Hematopoietic multipotent progenitor cell treated with erythropoietin and hydrocortisone succinate and interleukin-3 and kit ligand, for 15 days (in vitro differentiated cells): ENCODE measurements around the gene EXOSC6.
"Not testable (repeated sequence)": the region's sequence is repeated elsewhere in the genome, so short reads cannot be mapped to it uniquely, and the experiment has no call there.

Source experiments
- DNase-seq: peaks from one replicate; pipeline ENCODE4 v3.0.0-alpha.2; 2015; ENCODE audit warnings: low spot score

Gene EXOSC6

DNA sequence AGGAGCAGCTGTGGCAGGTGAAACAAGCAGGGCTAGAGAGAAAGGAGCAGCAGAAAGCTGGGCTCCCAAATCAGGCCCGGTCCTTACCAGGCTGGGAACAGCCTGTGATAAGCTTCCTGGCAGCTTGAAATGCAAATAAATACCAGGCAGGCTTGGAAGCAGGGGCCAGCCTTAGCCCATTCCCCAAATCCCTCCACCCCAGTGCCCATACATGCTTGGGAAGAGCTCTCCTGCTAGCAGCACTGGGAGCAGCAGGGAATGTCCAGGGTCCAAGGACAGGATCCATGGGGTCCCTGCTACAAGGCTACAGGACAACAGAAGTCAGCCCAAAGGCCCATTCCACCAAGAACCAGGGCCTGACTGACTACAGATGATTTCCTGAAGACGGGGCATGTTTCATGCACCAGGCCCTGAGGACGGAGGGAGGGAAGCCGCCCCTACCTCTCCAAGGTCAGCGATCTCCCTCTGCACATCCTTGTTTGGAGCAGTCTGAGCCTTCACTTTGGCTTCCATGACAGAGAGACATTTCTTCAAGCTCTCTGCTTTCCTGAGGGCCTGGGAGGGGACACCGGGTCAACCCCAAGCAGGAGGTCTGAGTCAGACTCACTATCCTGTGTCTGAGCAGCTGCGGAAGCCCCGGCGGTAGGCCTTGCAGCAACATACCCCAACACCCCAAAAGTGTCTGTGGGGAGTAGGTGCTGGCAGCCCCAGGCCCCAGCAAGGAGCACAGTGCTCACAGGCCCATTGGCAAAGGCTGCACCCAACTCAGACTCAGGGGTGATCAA, 2.6 kb upstream of the EXOSC6 start:
- no peak for DNase-seq

DNA sequence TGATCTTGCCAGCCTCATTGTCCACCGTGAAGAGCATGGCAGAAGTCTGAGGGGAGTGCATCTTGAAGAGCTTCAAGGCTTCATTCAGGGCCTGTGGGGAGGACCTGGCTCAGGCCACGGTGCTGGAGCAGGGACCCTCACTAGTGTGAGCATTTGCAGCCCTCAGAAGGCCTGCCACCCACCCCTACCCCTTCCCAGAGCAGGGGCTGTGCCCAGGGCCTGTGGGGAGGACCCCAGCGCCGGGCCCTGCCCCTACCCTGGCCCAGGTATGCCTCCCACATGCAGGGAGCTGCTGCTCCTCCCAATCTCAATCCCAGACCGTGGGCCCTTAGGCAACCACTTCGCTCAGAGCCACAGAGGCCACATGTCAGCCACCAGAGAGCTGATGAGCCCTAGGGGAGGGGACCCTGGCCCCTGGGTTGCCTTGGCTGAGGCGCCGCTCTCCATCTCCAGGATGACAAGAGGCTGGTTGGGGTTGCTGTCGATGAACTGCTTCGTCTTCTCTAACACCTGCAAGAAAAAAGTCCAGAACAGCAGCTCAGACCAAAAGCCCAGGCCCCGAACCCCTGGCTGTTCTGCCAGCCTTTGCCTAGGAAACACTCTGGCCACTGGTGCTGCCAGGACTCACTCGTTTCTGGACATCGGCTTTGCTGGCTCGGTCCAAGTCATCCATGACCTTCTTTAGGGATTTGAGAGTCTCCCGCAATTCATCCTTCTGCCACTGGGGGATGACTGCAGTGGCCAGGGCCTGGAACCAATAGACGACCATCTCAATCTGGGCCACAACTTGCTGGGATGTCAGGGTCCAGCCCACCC, 1.8 kb upstream of the EXOSC6 start:
- peak; percentile 50 for DNase-seq

DNA sequence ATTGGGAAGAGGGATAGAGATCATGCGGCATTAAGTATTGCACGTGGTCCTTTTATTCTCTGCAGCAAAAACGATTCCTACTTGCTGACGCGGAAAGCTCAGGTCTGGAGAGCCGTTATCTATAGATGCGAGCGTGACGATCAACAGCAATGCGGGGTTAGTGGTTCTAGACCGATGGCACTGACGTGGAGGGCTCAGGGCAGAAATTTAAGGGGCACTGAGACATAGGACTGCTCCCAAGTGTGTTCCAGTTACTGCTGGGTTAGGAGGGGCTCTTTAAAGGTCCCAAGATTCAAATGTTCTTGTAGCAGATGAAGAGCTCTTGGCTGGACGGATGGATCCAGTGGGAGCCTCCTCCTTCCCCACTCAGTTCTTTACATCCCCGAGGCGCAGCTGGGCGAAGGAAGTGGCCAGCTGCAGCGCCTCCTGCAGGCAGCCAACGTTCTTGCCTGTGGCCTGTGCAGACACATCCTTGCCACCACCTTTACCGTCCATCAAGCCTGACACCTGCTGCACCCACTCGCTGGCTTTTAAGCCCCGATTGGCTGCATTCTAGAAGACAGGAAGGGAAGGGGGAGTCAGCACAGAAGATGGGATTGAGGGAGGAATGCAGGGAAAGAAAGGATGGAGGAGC, 732 bp upstream of the EXOSC6 start:
- peak; percentile 22 for DNase-seq

DNA sequence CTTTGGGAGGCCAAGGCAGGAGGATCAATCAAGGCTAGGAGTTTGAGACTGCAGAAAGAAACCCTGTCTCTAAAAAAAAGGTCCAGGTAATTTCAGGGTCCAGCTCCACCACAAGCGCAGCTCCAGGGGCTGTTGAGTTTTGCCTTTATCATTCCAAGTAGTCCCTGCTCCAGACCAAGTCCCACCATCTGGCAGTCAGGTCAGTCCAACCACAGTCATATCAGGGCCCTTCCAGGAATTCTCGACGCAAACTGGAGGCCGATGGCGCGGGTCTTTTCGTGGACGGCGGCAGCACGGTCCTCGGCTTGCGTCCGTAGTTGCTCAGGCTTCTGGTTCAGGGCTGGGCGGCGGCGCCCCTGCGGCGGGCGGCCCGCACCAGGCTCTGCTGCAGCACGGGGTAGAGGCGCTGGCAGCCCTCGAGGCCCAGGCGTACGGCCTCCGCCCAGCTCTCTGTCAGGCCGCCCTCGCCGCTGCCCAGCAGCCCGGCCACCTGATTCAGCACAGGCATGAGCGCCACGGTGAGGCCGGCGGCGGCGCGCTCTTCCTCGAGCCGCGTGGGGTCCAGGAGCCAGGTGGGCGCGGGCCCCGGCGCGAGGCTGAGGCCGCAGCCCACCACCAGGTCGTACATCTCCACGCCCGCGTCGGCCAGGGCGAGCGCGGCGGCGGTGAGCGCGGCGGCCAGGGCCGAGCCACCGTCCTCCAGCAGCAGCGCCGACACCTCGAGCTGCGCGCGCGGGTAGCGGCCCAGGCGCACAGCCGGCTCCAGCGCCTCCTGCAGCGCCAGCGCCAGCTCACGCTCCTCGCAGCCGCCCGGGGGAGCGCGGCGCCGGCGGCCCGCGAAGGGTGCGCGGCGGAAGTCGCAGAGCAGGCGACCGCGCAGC, 752 bp downstream of the EXOSC6 start:
- peak; percentile 24 for DNase-seq

- not testable (repeated sequence) for DNase-seq
Observed at GRCh38 chr16:70249697-70250096, 2.0 kb downstream of the EXOSC6 start.

DNA sequence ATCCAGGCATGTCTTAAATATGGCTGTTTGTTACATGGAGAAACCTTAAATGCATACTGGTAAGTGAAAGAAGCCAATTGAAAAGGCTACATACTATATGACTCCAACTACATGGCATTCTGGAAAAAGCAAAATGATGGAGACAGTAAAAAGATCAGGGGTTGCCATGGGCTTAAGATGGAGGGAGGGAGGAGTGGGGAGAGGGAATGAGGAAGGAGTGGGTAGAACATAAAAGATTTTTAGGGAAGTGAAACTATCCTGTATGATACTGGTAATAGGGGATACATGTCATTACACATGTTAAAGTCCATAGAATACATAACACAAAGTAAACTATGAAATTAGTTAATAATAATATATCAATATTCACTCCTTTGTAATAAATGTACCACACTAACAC, 13.0 kb downstream of the EXOSC6 start:
- not testable (repeated sequence) for DNase-seq

- not testable (repeated sequence) for DNase-seq
Observed at GRCh38 chr16:70231831-70232230, 19.9 kb downstream of the EXOSC6 start.

GRCh38 chr16:70226024-70226423, 25.7 kb downstream of the EXOSC6 start:
- not testable (repeated sequence) for DNase-seq

- not testable (repeated sequence) for DNase-seq
Observed at GRCh38 chr16:70225430-70225829, 26.3 kb downstream of the EXOSC6 start.

DNA sequence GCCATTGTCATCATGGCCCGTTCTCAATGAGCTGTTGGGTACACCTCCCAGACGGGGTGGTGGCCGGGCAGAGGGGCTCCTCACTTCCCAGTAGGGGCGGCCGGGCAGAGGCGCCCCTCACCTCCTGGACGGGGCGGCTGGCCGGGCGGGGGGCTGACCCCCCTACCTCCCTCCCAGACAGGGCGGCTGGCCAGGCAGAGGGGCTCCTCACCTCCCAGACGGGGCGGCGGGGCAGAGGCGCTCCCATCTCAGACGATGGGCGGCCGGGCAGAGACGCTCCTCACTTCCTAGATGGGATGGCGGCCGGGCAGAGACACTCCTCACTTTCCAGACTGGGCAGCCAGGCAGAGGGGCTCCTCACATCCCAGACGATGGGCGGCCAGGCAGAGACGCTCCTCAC, 27.1 kb downstream of the EXOSC6 start:
- not testable (repeated sequence) for DNase-seq

GRCh38 chr16:70223971-70224513, 27.7 kb downstream of the EXOSC6 start:
- not testable (repeated sequence) for DNase-seq

DNA sequence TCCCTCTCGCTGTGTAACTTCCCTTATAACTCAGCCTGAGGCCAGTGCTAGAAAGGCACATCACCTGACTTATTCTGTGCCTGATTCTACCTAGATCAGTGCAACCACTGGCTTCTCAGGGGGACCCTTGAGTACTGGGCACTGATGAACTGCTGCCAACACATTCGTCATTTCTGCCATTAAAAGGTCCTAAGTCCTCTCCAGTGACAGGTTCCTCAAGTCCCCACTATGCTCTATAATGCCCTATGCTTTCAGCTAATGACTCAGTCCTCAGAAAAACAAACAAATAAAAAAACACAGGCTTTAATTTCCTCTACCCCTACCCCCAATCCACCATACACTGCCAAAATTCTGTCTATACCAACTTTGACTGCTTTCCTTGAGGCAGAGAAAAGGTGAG, 28.5 kb downstream of the EXOSC6 start:
- not testable (repeated sequence) for DNase-seq

- DNase-seq: not testable (repeated sequence)
Observed at GRCh38 chr16:70222574-70222973, 29.2 kb downstream of the EXOSC6 start.

GRCh38 chr16:70218586-70218985, 33.2 kb downstream of the EXOSC6 start:
- DNase-seq: not testable (repeated sequence)

DNA sequence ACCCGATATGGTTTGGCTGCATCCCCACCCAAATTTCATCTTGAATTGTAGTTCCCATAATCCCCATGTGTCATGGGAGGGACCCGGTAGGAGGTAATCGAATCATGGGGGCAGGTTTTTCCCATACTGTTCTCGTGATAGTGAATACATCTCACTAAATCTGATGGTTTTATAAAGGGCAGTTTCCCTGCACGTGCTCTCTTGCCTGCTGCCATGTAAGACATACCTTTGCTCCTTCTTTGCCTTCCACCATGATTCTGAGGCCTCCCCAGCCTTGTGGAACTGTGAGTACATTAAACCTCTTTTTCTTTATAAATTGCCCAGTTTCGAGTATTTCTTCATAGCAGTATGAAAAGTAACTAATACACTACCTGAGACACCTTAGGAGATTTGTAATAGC, 45.4 kb downstream of the EXOSC6 start:
- DNase-seq: not testable (repeated sequence)

GRCh38 chr16:70204668-70205405, 46.9 kb downstream of the EXOSC6 start:
- DNase-seq: not testable (repeated sequence)

DNA sequence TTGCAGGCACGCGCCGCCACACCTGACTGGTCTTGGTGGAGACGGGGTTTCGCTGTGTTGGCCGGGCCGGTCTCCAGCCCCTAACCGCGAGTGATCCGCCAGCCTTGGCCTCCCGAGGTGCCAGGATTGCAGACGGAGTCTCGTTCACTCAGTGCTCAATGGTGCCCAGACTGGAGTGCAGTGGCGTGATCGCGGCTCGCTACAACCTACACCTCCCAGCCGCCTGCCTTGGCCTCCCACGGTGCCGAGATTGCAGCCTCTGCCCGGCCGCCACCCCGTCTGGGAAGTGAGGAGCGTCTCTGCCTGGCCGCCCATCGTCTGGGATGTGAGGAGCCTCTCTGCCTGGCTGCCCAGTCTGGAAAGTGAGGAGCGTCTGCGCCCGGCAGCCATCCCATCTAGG, 47.7 kb downstream of the EXOSC6 start:
- not testable (repeated sequence) for DNase-seq

DNA sequence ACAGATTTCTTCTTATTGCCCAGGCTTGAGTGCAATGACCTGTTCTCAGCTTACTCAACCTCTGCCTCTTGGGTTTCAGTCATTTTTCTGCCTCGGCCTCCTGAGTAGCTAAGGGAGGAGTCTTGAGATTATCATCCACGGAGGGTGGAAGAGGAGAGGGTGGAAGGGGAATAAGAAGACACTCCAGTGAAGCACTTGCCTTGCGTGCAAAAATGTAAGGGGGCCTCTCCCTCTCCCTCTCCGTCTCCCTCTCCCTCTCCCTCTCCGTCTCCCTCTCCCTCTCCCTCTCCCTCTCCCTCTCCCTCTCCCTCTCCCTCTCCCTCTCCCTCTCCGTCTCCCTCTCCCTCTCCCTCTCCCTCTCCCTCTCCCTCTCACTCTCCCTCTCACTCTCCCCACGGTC, 48.2 kb downstream of the EXOSC6 start:
- DNase-seq: not testable (repeated sequence)

- DNase-seq: not testable (repeated sequence)
Observed at GRCh38 chr16:70200063-70200462, 51.7 kb downstream of the EXOSC6 start.

DNA sequence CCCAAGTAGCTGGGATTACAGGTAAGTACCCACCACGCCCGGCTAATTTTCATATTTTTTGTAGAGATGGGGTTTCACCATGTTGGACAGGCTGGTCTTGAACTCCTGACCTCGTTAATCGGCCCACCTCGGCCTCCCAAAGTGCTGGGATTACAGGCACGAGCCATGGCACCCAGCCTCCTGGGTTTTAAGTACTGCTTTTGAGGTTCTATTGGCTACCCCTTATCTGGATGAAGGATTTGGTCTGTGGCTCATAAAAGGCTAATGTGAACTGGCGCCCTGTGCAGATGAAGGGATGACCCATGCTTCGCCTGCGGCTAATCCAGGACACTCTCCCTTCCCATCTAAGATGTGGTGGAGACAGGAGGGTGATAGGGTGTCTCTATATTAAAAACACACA, 52.6 kb downstream of the EXOSC6 start:
- DNase-seq: not testable (repeated sequence)

- not testable (repeated sequence) for DNase-seq
Observed at GRCh38 chr16:70198666-70199065, 53.1 kb downstream of the EXOSC6 start.
